Trophoblast cell (in vitro differentiated cells and primary cell): ENCODE measurements around the gene CPT1A.

ENCODE experiments used
- DNase-seq, 2 donors: peaks; one replicate each; pipeline ENCODE4 v3.0.0-alpha.2; 2016
- H2AFZ ChIP-seq: 2 replicates; pipeline ENCODE4 v1.6.1; 2013; ENCODE audit warnings: low read length, moderate library complexity, mild to moderate bottlenecking; ENCODE audit not compliant: insufficient read depth, poor library complexity
- H2AK5ac ChIP-seq: 2 replicates; pipeline ENCODE4 v1.6.1; 2013; ENCODE audit warnings: mild to moderate bottlenecking, low read length
- H2BK120ac ChIP-seq: 2 replicates; pipeline ENCODE4 v1.6.1; 2013; ENCODE audit warnings: low read length, mild to moderate bottlenecking, moderate library complexity; ENCODE audit not compliant: insufficient read depth, poor library complexity
- H2BK12ac ChIP-seq: 2 replicates; pipeline ENCODE4 v1.6.1; 2013; ENCODE audit warnings: mild to moderate bottlenecking, low read length, moderate library complexity
- H2BK5ac ChIP-seq: 2 replicates; pipeline ENCODE4 v1.6.1; 2013; ENCODE audit warnings: low read length, low read depth, moderate library complexity, mild to moderate bottlenecking; ENCODE audit not compliant: poor library complexity
- H3K14ac ChIP-seq: 2 replicates; pipeline ENCODE4 v1.6.1; 2013; ENCODE audit warnings: mild to moderate bottlenecking, low read length
- H3K18ac ChIP-seq: 2 replicates; pipeline ENCODE4 v1.6.1; 2013; ENCODE audit warnings: mild to moderate bottlenecking, low read length
- H3K23ac ChIP-seq: 2 replicates; pipeline ENCODE4 v1.6.1; 2013; ENCODE audit warnings: low read length
- H3K27ac ChIP-seq: 2 replicates; pipeline ENCODE4 v1.5.1; 2013; ENCODE audit warnings: low read depth, mild to moderate bottlenecking, inconsistent platforms, low read length, moderate library complexity
- H3K27me3 ChIP-seq: 2 replicates; pipeline ENCODE4 v1.6.1; 2013; ENCODE audit warnings: inconsistent platforms, mild to moderate bottlenecking, low read length, moderate library complexity; ENCODE audit not compliant: insufficient read depth
- H3K36me3 ChIP-seq, 2 experiments: 1 replicate in 1 of 2; 2 replicates in 1 of 2; pipeline ENCODE4 v1.6.1; 2013; ENCODE audit warnings: low read length in 2 of 2, mild to moderate bottlenecking in 2 of 2, moderate library complexity in 1 of 2; ENCODE audit not compliant: insufficient read depth in 2 of 2, control insufficient read depth in 1 of 2
- H3K4ac ChIP-seq: 2 replicates; pipeline ENCODE4 v1.6.1; 2013; ENCODE audit warnings: low read depth, mild to moderate bottlenecking, low read length, moderate library complexity
- H3K4me1 ChIP-seq, 2 experiments: 1 replicate in 1 of 2; 2 replicates in 1 of 2; pipeline ENCODE4 v1.6.1; 2013; ENCODE audit warnings: low read length in 2 of 2, mild to moderate bottlenecking in 2 of 2, moderate library complexity in 1 of 2; ENCODE audit not compliant: insufficient read depth in 2 of 2, control insufficient read depth in 1 of 2
- H3K4me2 ChIP-seq: 2 replicates; pipeline ENCODE4 v1.6.1; 2013; ENCODE audit warnings: inconsistent platforms, mild to moderate bottlenecking, low read length, moderate library complexity
- H3K4me3 ChIP-seq: 2 replicates; pipeline ENCODE4 v1.5.1; 2013; ENCODE audit warnings: mild to moderate bottlenecking, low read depth, low read length, inconsistent platforms
- H3K79me1 ChIP-seq: one replicate; pipeline ENCODE4 v1.6.1; 2013; ENCODE audit warnings: low read length
- H3K79me2 ChIP-seq: 2 replicates; pipeline ENCODE4 v1.6.1; 2013; ENCODE audit warnings: low read length, mild to moderate bottlenecking; ENCODE audit not compliant: control insufficient read depth, insufficient read depth, poor library complexity
- H3K9ac ChIP-seq: 2 replicates; pipeline ENCODE4 v1.6.1; 2013; ENCODE audit warnings: mild to moderate bottlenecking, low read length
- H3K9me3 ChIP-seq: 2 replicates; pipeline ENCODE4 v1.6.1; 2013; ENCODE audit warnings: low read depth, mild to moderate bottlenecking, control low read depth, inconsistent platforms, low read length; ENCODE audit not compliant: insufficient read depth
- H4K12ac ChIP-seq: 2 replicates; pipeline ENCODE4 v1.6.1; 2013; ENCODE audit warnings: low read depth, mild to moderate bottlenecking, low read length, moderate library complexity
- H4K8ac ChIP-seq: 2 replicates; pipeline ENCODE4 v1.6.1; 2013; ENCODE audit warnings: low read depth, mild to moderate bottlenecking, low read length, moderate library complexity
- H4K91ac ChIP-seq: one replicate; pipeline ENCODE4 v1.6.1; 2013; ENCODE audit warnings: low read depth, mild to moderate bottlenecking, low read length, moderate library complexity
- WGBS: extraction: QIAGEN DNeasy Blood & Tissue Kit; methylation state at CpG from one replicate; pipeline ENCODE4 v1.1.7; 2013; ENCODE audit warnings: missing lambda C conversion rate; ENCODE audit not compliant: insufficient read length, insufficient coverage; ENCODE audit errors: extremely low coverage; 5-methylcytosine and 5-hydroxymethylcytosine counted together

The CPT1A gene

GRCh38 chr11:68817554-68817953 is 24.2 kb downstream of the CPT1A start:
- Histone ChIP-seq H4K8ac (no peak overlapping the region), H2AFZ (no peak overlapping the region), H4K91ac (no peak overlapping the region), H3K4me2 (no peak overlapping the region), H3K18ac (no peak overlapping the region), H3K36me3 (no peaks in the 10 kb centered on the region), H3K79me2 (no peaks in the 10 kb centered on the region), H2AK5ac (no peak overlapping the region), H3K9me3 (peaks cover 2% of the 10 kb centered on the region), H3K4me1 (no peaks in the 10 kb centered on the region), H3K4me3 (no peak overlapping the region), H3K4ac (no peak overlapping the region), H3K9ac (no peak overlapping the region), H2BK5ac (no peak overlapping the region), H2BK120ac (no peak overlapping the region), H3K27ac (no peak overlapping the region), H4K12ac (no peak overlapping the region), H3K79me1 (no peaks in the 10 kb centered on the region), H3K23ac (no peak overlapping the region), H2BK12ac (no peak overlapping the region), H3K27me3 (no peaks in the 10 kb centered on the region), H3K14ac (no peak overlapping the region)
- DNase-seq: no peak
- no CpG with 5 or more reads among the region's 4 CpGs for WGBS

GRCh38 chr11:68816917-68817419 is 24.7 kb downstream of the CPT1A start:
- Histone ChIP-seq H2AK5ac (no peak overlapping the region), H2BK12ac (no peak overlapping the region), H2BK120ac (no peak overlapping the region), H2AFZ (no peak overlapping the region), H3K79me1 (no peaks in the 10 kb centered on the region), H3K4me2 (no peak overlapping the region), H3K79me2 (no peaks in the 10 kb centered on the region), H2BK5ac (no peak overlapping the region), H3K4me1 (no peaks in the 10 kb centered on the region), H4K8ac (no peak overlapping the region), H3K9me3 (peaks cover 2% of the 10 kb centered on the region), H3K27me3 (no peaks in the 10 kb centered on the region), H3K4me3 (no peak overlapping the region), H3K27ac (no peak overlapping the region), H4K91ac (no peak overlapping the region), H3K14ac (no peak overlapping the region), H4K12ac (no peak overlapping the region), H3K9ac (no peak overlapping the region), H3K18ac (no peak overlapping the region), H3K4ac (no peak overlapping the region), H3K23ac (no peak overlapping the region), H3K36me3 (no peaks in the 10 kb centered on the region)
- no peak for DNase-seq
- WGBS: no CpG with 5 or more reads among the region's 7 CpGs

GRCh38 chr11:68816251-68816776 is 25.4 kb downstream of the CPT1A start:
- H3K4ac ChIP-seq: no peak overlapping the region
- H3K14ac ChIP-seq: no peak overlapping the region
- no peak overlapping the region for H3K23ac ChIP-seq
- no peak overlapping the region for H4K91ac ChIP-seq
- no peak for DNase-seq
- H3K79me1 ChIP-seq: no peaks in the 10 kb centered on the region
- no CpG with 5 or more reads among the region's 22 CpGs for WGBS
- H4K12ac ChIP-seq: no peak overlapping the region
- no peak overlapping the region for H2BK5ac ChIP-seq
- H3K4me1 ChIP-seq: no peaks in the 10 kb centered on the region
- no peaks in the 10 kb centered on the region for H3K79me2 ChIP-seq
- no peak overlapping the region for H3K27ac ChIP-seq
- H3K9me3 ChIP-seq: peaks cover 2% of the 10 kb centered on the region
- H2BK120ac ChIP-seq: no peak overlapping the region
- no peaks in the 10 kb centered on the region for H3K36me3 ChIP-seq
- no peaks in the 10 kb centered on the region for H3K27me3 ChIP-seq
- no peak overlapping the region for H2BK12ac ChIP-seq
- H3K4me2 ChIP-seq: no peak overlapping the region
- H3K9ac ChIP-seq: peak overlapping the region; percentile 19
- H2AK5ac ChIP-seq: no peak overlapping the region
- H4K8ac ChIP-seq: no peak overlapping the region
- H2AFZ ChIP-seq: no peak overlapping the region
- H3K4me3 ChIP-seq: no peak overlapping the region
- no peak overlapping the region for H3K18ac ChIP-seq

- no peak overlapping the region for H2AK5ac ChIP-seq
- no peaks in the 10 kb centered on the region for H3K27me3 ChIP-seq
- DNase-seq: no peak
- H3K23ac ChIP-seq: no peak overlapping the region
- no peak overlapping the region for H2BK5ac ChIP-seq
- H4K12ac ChIP-seq: no peak overlapping the region
- no peak overlapping the region for H4K91ac ChIP-seq
- H3K4me1 ChIP-seq: no peaks in the 10 kb centered on the region
- no peak overlapping the region for H3K4me2 ChIP-seq
- no peaks in the 10 kb centered on the region for H3K36me3 ChIP-seq
- H3K18ac ChIP-seq: no peak overlapping the region
- H3K14ac ChIP-seq: no peak overlapping the region
- no peak overlapping the region for H4K8ac ChIP-seq
- no peak overlapping the region for H2BK120ac ChIP-seq
- no peaks in the 10 kb centered on the region for H3K79me2 ChIP-seq
- H3K4me3 ChIP-seq: no peak overlapping the region
- peaks cover 2% of the 10 kb centered on the region for H3K9me3 ChIP-seq
- no peak overlapping the region for H2AFZ ChIP-seq
- no peaks in the 10 kb centered on the region for H3K79me1 ChIP-seq
- no peak overlapping the region for H3K27ac ChIP-seq
- H3K4ac ChIP-seq: no peak overlapping the region
- H3K9ac ChIP-seq: no peak overlapping the region
- WGBS: no CpG with 5 or more reads among the region's 11 CpGs
- no peak overlapping the region for H2BK12ac ChIP-seq
Observed at GRCh38 chr11:68813773-68814172, 27.9 kb downstream of the CPT1A start.
